IPS-15b (cell line): ENCODE data around the gene TOMM40L.
"Not testable (repeated sequence)": the region's sequence is repeated elsewhere in the genome, so short reads cannot be mapped to it uniquely, and the experiment has no call there.

Source experiments
- H3K27me3 ChIP-seq: one replicate; pipeline ENCODE4 v1.6.1; 2013; ENCODE audit warnings: low read length; ENCODE audit not compliant: control insufficient read depth, insufficient read depth
- H3K36me3 ChIP-seq: one replicate; pipeline ENCODE4 v1.6.1; 2013; ENCODE audit warnings: low read length; ENCODE audit not compliant: control insufficient read depth, insufficient read depth
- H3K4me1 ChIP-seq: one replicate; pipeline ENCODE4 v1.6.1; 2013; ENCODE audit warnings: mild to moderate bottlenecking, low read length; ENCODE audit not compliant: control insufficient read depth, insufficient read depth
- H3K4me3 ChIP-seq: one replicate; pipeline ENCODE4 v1.5.1; 2013; ENCODE audit warnings: low read depth, low read length
- H3K9ac ChIP-seq: one replicate; pipeline ENCODE4 v1.6.1; 2013; ENCODE audit warnings: low read depth, mild to moderate bottlenecking, low read length
- H3K9me3 ChIP-seq: one replicate; pipeline ENCODE4 v1.6.1; 2013; ENCODE audit warnings: mild to moderate bottlenecking, low read length; ENCODE audit not compliant: control insufficient read depth, insufficient read depth

The TOMM40L gene

DNA sequence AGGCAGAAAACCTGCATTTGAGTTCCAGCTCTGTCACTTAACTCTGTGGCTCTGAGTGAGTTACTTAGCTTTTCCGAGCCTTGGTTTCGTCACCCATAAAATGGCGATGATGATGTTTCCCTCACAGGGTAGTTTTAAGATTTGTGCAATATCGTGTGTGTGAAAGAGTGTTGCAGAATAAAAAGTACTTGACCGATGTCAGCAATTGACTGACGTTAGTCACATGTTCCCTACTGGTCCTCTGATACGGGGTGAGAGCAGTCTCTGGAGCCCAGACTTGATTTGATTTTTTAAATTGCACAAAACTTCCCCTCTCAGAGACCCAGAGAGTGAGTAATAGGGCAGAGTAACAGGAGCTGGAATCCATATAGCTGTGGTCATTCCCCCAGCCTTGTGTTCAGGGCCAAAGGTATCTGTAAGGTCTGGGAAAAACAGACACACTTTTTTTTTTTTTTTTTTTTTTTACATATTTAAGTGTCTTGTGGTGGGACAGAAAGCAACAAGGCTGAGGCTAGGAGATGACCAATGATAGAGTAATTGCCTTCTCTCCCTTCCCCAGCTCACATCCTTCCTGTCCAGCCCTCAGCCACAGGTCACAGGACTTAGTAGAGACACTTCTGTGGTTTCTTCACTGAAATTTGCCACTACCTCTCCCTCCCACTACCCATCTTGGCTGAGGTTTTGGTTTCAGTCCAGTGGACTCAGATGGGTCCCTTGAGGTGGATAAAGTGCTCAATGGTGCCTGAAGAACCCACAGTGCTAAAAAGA lies 8.7 kb upstream of the TOMM40L start:
- H3K4me1 ChIP-seq: peaks cover 16% of the 10 kb centered on the region
- no peaks in the 10 kb centered on the region for H3K27me3 ChIP-seq
- H3K36me3 ChIP-seq: peaks cover 18% of the 10 kb centered on the region
- no peak overlapping the region for H3K9ac ChIP-seq
- H3K4me3 ChIP-seq: no peak overlapping the region
- H3K9me3 ChIP-seq: no peaks in the 10 kb centered on the region

DNA sequence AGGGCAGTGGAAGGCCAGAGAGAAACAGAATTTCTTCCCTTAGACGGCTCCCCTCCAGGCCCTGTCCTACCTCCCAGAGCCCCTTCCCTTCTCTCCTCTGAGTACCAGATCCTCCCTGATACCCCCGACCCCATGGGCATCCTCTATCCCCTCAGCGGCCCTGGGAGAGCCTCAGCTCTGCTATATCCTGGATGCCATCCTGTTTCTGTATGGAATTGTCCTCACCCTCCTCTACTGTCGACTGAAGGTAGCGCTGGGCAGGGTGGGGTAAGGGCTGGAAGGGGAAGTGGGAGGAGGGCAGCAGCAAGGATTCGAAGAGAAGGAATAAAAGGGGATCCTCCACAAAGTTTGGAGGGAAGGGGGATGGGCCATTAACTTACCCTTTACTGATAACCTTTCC lies 8.0 kb upstream of the TOMM40L start:
- Histone ChIP-seq H3K9me3 (no peaks in the 10 kb centered on the region), H3K4me1 (peaks cover 16% of the 10 kb centered on the region), H3K9ac (no peak overlapping the region), H3K36me3 (peaks cover 15% of the 10 kb centered on the region), H3K27me3 (no peaks in the 10 kb centered on the region), H3K4me3 (no peak overlapping the region)

DNA sequence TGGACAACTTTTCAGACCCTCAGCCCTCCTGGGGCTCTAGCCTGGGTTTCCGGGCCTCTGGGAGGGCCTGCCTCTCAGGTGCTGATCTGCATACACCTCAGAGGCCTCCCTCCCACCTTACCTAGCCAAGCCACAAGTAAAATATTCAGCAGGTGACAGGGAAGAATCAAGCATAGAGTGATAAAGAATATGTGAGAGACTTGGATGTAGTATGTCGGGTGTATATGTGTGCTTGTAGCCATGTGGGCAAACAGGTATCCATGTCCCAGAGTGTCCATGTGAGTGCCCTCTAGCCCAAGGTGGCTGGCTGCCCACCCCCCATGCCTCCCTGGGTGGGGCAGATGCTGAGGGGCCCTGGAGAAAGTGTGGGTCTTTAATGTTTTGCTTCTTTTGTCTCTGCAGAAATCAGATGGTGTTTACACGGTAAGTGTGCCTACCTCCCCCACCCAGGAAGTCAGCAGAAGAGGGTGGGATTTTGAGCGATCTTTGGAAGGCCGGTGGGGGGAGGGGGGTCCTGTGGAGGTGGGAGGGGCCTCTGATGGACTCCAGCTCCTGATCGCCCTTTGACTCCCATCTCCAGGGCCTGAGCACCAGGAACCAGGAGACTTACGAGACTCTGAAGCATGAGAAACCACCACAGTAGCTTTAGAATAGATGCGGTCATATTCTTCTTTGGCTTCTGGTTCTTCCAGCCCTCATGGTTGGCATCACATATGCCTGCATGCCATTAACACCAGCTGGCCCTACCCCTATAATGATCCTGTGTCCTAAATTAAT lies 7.4 kb upstream of the TOMM40L start:
- Histone ChIP-seq H3K4me1 (peaks cover 16% of the 10 kb centered on the region), H3K9me3 (no peaks in the 10 kb centered on the region), H3K4me3 (no peak overlapping the region), H3K27me3 (no peaks in the 10 kb centered on the region), H3K9ac (no peak overlapping the region), H3K36me3 (peaks cover 10% of the 10 kb centered on the region)

DNA sequence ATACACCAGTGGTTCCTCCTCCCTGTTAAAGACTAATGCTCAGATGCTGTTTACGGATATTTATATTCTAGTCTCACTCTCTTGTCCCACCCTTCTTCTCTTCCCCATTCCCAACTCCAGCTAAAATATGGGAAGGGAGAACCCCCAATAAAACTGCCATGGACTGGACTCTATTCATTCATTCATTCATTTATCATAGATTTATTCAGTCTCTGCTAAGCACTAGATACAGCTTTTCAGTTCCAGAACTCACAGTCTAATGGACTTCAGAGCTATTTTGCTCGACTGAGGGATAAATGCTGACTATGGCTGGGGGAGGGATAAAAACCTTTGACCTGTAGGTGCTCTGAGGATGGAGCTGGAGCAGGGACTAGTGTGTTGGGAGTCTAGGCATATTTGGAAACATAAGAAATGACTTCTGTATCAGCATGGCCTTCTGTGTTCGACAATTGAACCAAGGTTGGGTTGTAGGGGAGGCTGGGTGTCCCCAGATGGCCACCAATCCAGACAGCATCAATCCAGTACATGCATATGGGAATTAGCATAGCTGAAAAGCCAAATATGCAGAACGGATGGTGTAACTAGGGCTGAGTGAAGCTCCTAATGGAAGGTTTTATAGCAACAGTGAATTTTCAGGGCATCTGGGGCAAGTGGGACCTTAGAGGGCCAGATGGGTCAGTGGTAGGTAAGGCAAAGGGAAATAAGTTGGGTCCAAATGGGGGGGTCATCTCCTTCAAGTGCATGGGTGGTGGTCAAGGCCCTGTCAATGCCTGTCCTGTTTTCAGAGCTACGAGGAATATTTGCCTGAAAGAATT lies 6.6 kb upstream of the TOMM40L start:
- Histone ChIP-seq H3K4me3 (no peak overlapping the region), H3K27me3 (no peaks in the 10 kb centered on the region), H3K9ac (no peak overlapping the region), H3K36me3 (peaks cover 2% of the 10 kb centered on the region), H3K4me1 (peaks cover 16% of the 10 kb centered on the region), H3K9me3 (no peaks in the 10 kb centered on the region)

DNA sequence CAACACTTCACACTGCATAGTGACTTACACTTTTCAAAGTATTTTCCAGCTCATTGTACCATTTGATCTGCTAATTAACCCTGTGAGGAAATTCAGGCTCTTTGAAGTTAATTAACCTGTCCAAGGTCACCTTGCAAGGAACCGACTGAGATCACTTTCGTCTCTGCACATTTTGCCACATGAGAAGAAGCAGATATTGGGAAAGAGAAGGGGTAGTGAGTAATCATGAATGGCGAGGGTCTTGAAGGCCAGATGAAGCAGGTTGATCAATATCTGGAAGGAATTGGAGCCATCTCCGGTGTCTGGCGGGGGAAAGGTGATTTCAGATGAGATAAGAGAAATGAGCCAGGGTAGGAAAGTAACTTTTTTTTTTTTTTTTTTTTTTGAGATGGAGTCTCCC lies 5.9 kb upstream of the TOMM40L start:
- Histone ChIP-seq H3K4me3 (no peak overlapping the region), H3K36me3 (no peaks in the 10 kb centered on the region), H3K9me3 (no peaks in the 10 kb centered on the region), H3K27me3 (no peaks in the 10 kb centered on the region), H3K9ac (no peak overlapping the region), H3K4me1 (peaks cover 18% of the 10 kb centered on the region)

DNA sequence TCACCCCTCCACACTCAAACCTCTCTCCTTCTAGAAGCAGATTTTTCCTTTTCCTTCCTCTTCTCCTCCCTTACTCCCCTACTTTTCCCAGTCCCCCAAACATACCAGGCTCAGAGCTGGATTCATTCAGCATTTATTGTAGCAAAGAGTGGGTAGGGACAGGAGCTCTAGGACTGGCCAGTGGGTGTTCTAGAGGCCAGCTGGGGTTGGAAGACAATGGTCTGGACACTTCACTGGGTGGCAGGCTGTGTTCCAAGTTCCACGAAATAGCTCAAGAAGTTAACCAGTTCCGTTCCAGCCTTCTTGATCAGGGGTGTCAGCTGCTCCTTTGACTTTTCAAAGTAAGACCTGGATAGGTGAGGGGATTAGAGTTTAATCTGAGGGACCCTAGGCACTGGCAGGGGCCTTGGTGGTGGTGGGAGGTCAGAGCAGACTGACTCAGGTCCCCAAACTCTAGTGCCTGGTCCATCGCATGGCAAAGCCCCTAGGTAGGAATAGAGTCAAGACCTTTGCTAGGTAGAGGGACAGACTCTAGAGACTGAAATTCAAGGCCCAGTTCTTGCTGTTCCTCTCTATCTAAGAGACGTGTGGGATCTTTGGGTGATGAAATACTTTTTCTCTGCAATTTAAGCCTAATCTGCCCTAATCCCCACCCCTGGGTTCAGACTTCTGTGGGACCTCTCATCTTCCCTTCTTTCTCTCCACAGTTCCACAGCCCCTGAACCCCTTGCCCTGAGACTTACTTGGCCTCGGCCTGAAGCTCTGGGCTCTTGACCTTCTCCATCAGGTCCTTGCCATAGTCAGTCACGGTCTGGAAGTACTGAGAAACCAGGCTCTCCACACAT lies 3.5 kb upstream of the TOMM40L start:
- Histone ChIP-seq H3K9ac (no peak overlapping the region), H3K27me3 (no peaks in the 10 kb centered on the region), H3K36me3 (no peaks in the 10 kb centered on the region), H3K4me1 (peaks cover 21% of the 10 kb centered on the region), H3K4me3 (no peak overlapping the region), H3K9me3 (no peaks in the 10 kb centered on the region)

DNA sequence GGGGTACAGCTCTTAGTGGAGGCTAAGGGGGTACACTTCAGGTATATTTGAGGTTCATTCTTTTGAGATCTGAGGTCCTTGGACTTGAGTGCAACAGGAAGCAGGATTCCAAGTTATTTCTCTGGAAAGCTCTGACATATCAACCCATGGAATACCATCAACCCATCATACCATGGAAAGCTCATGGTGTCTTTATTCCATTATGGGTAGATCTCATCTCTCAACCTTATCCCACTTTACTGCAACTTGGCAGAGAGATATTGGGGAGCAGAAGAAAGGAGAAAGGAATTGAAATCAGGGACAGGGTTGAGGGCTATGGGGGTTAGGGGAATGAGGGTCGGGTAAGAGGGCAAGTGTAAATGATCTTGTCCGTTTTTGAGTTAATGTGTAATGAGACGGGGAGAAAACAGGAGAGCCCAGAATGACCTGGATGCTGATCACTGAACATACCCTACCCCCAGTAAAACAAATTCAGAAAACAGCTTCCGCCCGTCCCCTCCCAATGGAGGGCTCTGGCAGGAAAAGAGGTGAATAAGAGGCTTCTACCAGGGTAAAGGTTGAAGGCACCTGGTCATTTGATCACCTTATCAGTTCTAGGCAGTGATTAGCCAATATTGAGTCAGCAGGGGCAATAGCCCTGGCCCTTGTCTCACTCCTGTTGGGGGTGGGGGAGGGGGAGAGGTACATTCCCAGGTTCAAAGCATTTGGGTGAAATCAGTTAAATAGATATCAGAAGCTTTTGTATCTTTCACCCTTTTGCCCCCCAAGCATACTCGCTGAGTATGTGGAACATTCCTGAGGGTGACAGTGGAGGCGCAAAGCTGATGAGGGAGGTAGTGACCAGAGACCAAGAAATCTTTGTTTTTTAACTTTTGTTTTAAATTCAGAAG lies 1.8 kb upstream of the TOMM40L start:
- H3K4me1 ChIP-seq: peaks cover 11% of the 10 kb centered on the region
- no peak overlapping the region for H3K9ac ChIP-seq
- peaks cover 10% of the 10 kb centered on the region for H3K36me3 ChIP-seq
- H3K27me3 ChIP-seq: no peaks in the 10 kb centered on the region
- H3K9me3 ChIP-seq: no peaks in the 10 kb centered on the region
- H3K4me3 ChIP-seq: no peak overlapping the region

DNA sequence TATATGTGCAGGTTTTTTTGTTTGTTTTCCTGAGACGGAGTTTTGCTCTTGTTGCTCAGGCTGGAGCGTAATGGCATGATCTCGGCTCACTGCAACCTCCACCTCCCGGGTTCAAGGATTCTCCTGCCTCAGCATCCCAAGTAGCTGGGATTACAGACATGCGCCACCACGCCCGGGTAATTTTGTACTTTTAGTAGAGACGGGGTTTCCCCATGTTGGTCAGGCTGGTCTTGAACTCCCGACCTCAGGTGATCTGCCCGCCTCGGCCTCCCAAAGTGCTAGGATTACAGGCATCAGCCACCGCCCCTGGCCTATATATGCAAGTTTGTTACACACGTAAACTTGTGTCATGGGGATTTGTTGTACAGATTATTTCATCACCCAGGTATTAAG lies 1.2 kb upstream of the TOMM40L start:
- H3K4me1 ChIP-seq, H3K9me3 ChIP-seq, H3K27me3 ChIP-seq, H3K9ac ChIP-seq, H3K4me3 ChIP-seq: not testable (repeated sequence)
- peaks cover 16% of the 10 kb centered on the region for H3K36me3 ChIP-seq

DNA sequence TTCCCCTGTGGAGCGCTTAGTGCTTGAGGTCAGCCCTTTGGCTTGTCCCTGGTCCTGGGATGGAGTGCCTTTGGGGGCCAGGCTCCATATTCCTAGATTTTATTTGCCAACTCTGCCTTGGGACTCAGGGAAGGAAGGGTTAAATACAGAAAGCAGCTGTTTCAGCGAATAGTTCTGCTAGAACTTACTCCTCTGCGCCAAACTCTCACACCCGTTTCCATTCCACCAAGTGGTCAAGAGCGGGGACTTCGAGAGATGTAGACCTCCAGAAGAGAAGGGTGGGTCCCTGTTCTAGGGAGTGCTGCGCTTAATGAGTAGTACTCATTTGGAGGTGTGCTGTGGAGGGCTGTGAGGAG lies 704 bp upstream of the TOMM40L start:
- H3K4me3 ChIP-seq: no peak overlapping the region
- no peaks in the 10 kb centered on the region for H3K27me3 ChIP-seq
- no peaks in the 10 kb centered on the region for H3K9me3 ChIP-seq
- no peak overlapping the region for H3K9ac ChIP-seq
- peaks cover 9% of the 10 kb centered on the region for H3K4me1 ChIP-seq
- H3K36me3 ChIP-seq: peaks cover 21% of the 10 kb centered on the region

DNA sequence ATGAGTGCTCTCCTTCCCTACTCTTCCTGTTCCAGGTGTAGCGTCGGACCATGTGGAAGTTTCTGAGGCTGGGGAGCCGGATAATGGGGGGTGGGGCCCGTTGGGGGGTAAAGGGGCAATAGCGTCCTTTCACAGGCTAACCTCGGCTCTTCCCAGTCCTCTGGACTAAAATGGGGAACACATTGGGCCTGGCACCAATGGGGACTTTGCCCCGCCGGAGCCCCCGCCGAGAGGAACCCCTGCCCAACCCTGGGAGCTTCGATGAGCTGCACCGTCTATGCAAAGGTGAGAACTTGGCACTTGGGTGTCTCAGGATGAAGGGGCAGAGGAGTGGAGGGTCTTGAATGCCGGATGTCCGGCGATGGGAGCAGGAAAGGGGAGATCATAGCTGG lies 456 bp downstream of the TOMM40L start:
- Histone ChIP-seq H3K4me1 (peaks cover 9% of the 10 kb centered on the region), H3K36me3 (peaks cover 26% of the 10 kb centered on the region), H3K9me3 (no peaks in the 10 kb centered on the region), H3K4me3 (peak overlapping the region; percentile 97), H3K27me3 (no peaks in the 10 kb centered on the region), H3K9ac (peak overlapping the region; percentile 81)
